NB4 (cell line): ENCODE measurements around the gene MAFF.

Source experiments
- DNase-seq: peaks from one replicate; pipeline ENCODE4 v3.0.0; 2010; ENCODE audit warnings: low read depth
- H3K4me3 ChIP-seq: one replicate; pipeline ENCODE4 v1.5.1; 2011; ENCODE audit warnings: mild to moderate bottlenecking, low read depth, low read length, moderate library complexity
- MYC ChIP-seq: IDR thresholded peaks from 2 replicates; pipeline ENCODE4 v1.6.1; 2011; ENCODE audit warnings: low read depth, low read length
- POLR2A ChIP-seq: IDR thresholded peaks from 2 replicates; pipeline ENCODE4 v1.6.1; 2011; ENCODE audit warnings: mild to moderate bottlenecking; ENCODE audit not compliant: insufficient read length; ENCODE audit errors: extremely low read depth
- TF ChIP-seq, protein P1 (sequence below): IDR thresholded peaks from 2 replicates; pipeline ENCODE4 v1.6.1; 2011; ENCODE audit warnings: low read depth, low read length
- TF ChIP-seq, protein P2 (sequence below): IDR thresholded peaks from one replicate; pipeline ENCODE4 v1.5.1; 2012; ENCODE audit warnings: low read depth, low read length

The MAFF gene

DNA sequence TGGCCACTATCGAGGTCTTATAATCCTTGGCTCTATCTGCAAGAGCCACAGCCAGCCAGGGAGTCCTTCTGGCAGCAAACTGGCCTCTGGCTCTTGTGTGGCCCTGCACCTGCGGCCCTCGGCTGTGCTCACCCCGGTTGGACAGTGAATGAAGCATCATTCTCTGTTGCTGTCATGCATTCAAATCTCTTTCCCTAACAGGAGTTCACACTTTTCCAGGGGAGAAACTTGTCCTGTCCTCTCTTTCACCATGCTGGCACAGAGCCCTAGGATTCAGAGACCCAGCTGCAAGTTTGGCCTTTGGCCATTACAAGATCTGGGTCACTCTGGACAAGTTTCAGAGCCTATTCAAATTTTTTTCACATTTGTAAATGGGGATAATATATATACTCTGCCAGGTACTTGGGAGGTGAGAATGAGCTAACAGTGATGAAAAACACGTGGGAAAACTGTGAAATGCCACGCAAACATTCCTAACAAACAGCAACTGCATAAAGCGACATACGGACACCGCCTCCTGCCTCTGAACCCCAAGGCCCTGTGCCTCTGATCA is 36.8 kb downstream of the MAFF start:
- H3K4me3 ChIP-seq = no peak overlapping the region
- DNase-seq = no peak
- TF ChIP-seq MYC (no peak), POLR2A (no peak)
- TF ChIP-seq, protein P1, sequence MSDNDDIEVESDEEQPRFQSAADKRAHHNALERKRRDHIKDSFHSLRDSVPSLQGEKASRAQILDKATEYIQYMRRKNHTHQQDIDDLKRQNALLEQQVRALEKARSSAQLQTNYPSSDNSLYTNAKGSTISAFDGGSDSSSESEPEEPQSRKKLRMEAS = no peak
- TF ChIP-seq, protein P2, sequence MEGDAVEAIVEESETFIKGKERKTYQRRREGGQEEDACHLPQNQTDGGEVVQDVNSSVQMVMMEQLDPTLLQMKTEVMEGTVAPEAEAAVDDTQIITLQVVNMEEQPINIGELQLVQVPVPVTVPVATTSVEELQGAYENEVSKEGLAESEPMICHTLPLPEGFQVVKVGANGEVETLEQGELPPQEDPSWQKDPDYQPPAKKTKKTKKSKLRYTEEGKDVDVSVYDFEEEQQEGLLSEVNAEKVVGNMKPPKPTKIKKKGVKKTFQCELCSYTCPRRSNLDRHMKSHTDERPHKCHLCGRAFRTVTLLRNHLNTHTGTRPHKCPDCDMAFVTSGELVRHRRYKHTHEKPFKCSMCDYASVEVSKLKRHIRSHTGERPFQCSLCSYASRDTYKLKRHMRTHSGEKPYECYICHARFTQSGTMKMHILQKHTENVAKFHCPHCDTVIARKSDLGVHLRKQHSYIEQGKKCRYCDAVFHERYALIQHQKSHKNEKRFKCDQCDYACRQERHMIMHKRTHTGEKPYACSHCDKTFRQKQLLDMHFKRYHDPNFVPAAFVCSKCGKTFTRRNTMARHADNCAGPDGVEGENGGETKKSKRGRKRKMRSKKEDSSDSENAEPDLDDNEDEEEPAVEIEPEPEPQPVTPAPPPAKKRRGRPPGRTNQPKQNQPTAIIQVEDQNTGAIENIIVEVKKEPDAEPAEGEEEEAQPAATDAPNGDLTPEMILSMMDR = no peak

DNA sequence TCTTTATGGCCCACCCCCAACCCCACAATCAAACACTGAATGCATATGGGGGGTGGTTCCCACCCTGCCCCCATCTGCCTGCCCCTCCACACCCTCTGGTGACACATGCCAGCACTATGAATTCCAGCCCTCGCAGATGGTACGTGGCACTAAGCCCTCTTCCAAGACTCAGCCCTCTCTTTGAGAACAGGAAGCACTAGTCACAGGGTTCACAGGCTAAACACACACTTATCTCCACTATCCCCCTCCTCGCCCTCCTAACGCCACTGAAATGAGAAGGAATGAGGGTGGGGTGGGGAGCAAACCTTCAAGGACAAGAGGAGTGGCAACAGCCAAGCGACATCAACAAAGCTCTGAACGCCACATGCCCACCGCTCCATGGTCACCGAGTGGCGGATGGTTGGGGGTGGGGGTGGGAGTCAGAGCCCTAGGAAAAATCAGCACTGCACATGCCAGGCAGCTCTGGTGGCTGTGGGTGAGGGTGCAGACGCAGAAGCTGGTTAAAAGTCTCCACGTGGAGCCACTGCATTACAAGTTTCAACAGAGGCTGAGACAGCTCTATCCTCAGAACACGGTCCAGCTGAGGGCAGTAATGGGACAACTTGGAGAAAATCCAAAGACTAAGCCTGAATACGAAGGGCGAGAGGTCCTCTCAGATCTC is 37.4 kb downstream of the MAFF start:
- no peak overlapping the region for H3K4me3 ChIP-seq
- no peak for DNase-seq
- TF ChIP-seq, protein P2 = no peak
- TF ChIP-seq, protein P1 = no peak
- no peak for TF ChIP-seq MYC
- no peak for TF ChIP-seq POLR2A

DNA sequence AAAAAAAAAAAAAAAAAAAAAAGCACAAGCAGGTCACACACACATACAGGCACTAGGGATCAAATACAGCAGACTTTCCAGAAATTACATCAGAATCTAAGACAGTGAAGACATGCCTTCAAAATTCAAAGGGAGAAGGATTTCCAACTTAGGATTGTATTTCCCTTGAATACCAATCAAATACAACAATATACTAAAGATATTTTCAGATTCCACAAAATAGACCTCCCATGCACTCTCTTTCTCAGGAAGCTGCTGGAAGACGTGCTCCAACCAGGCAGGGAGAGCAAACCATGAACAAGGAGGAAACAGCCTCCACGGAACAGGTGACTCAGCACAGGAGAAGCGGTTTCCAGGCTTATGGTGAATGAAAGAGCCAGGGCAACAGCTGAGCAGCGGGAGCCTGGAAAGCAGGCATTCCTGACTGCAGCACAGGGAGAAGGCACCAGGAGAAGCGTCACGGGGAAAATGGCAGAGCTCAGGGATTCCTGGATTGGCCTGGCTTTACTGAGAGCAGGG is 39.0 kb downstream of the MAFF start:
- no peak overlapping the region for H3K4me3 ChIP-seq
- no peak for TF ChIP-seq POLR2A
- no peak for DNase-seq

DNA sequence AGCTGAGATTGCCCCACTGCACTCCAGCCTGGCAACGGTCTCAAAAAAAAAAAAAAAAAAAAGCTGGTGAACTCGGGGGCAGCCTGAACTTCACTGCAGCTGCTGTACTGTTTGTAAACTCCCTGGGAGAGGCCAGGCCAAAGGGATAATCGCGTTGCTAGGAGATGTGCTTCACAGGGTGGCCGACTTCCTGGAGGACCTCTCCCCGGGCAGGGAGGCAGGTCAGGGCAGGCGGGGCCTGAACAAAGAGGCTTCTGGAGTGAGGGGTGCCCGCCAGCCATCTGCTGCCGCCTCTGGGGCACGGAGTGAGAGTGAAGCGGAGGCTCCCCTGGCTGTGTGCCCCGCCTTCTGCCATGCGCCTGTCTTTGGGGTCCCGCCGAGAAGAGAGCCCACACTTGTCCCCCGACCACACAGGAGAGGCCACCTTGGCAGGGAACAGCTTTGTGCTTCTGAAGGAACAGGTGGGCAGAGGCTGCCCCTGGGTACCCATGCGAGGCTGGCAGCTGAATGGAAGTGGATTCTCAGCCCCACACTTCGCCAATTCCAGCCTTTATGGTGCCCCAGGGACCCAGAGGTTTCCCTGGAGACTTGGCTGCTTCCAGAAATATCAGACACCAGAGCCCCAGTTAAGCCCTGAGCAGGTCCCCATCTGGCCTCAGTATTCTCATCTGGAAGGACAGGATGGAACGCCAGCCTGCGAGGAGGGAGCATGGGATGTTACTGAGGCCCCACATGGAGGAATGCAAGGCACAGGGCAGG is 41.4 kb downstream of the MAFF start:
- no peak for DNase-seq
- no peak for TF ChIP-seq MYC
- TF ChIP-seq, protein P1 = no peak
- TF ChIP-seq, protein P2 = no peak
- no peak for TF ChIP-seq POLR2A
- H3K4me3 ChIP-seq = no peak overlapping the region

DNA sequence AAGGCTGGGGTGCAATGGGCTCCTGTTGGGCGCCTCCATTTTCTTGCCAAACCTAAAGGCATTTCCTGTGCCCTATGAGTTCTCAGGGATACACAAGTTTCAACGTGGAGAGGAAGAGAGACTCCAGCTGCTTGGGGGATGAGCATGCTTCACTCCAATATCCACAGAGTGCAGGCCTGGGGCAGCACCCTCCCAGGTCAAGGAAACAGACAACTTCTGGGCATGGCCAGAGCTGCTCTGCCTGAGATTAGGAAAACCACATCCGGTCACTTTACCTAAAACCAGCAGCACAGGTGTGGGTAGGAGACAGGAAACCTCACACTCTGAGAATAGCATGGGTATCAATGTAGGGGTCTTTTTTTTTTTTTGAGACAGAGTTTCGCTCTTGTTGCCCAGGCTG is 42.3 kb downstream of the MAFF start:
- TF ChIP-seq, protein P2 = no peak
- no peak for TF ChIP-seq POLR2A
- H3K4me3 ChIP-seq = no peak overlapping the region
- DNase-seq = no peak

DNA sequence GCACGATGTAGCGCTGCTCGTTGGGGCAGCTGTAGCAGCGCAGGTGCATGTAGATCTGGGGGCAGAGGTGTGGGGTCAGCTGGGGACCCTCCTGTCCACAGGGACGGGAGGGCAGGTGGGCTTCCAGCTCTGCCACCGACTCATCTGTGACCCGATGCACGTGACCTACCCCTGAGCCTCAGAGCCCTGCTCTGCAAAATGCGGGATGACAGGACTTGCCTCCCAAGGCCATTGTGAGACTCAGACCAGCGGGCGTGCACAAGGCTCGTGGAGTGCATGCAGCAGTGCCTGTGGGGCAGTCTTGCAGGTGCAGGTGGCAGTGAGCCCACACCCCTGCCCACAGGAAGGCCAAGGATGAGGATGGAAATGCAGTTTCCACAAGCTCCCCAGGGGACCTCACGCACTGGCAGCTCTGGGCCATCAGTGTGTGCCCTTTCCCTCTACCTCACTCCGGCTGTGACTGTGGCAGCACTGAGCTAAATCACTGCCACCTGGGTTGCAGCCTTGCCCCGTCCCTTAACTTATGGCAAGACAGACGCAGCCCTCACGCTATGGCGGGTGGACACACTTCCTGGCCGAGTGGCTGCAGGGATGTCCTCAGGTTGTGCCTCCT is 44.4 kb downstream of the MAFF start:
- DNase-seq = no peak
- no peak for TF ChIP-seq MYC
- TF ChIP-seq, protein P1 = no peak
- TF ChIP-seq, protein P2 = no peak
- no peak for TF ChIP-seq POLR2A
- no peak overlapping the region for H3K4me3 ChIP-seq
